ENCODE data around the gene STIM2.

The STIM2 gene

GRCh38 chr4:26900765-26901164, 40.1 kb downstream of the STIM2 start:
- DNase-seq = no peak

GRCh38 chr4:26905172-26905571, 44.5 kb downstream of the STIM2 start:
- no peak for DNase-seq

GRCh38 chr4:26907731-26908599, 47.3 kb downstream of the STIM2 start:
- DNase-seq = no peak

- DNase-seq = no peak
Measured at GRCh38 chr4:26909369-26909768, 48.7 kb downstream of the STIM2 start.

- DNase-seq = no peak
Measured at GRCh38 chr4:26911254-26911653, 50.6 kb downstream of the STIM2 start.

GRCh38 chr4:26912069-26912468, 51.4 kb downstream of the STIM2 start:
- no peak for DNase-seq

- DNase-seq = peak in 2 of 56 donors; percentile 9 to 15
Measured at GRCh38 chr4:26912810-26913209, 52.2 kb downstream of the STIM2 start.

- DNase-seq = peak in 2 of 56 donors; percentile 4 to 33
Measured at GRCh38 chr4:26916195-26916594, 55.6 kb downstream of the STIM2 start.

GRCh38 chr4:26930964-26931363, 70.3 kb downstream of the STIM2 start:
- peak in 1 of 56 donors; percentile 34 for DNase-seq

- DNase-seq = no peak
Measured at GRCh38 chr4:26931451-26931850, 70.8 kb downstream of the STIM2 start.

GRCh38 chr4:26931966-26932365, 71.3 kb downstream of the STIM2 start:
- DNase-seq = no peak

- DNase-seq = no peak
Measured at GRCh38 chr4:26935397-26935796, 74.8 kb downstream of the STIM2 start.

GRCh38 chr4:26936284-26937065, 75.8 kb downstream of the STIM2 start:
- peak in 1 of 56 donors; percentile 17 for DNase-seq

GRCh38 chr4:26937139-26937538, 76.5 kb downstream of the STIM2 start:
- DNase-seq = no peak

GRCh38 chr4:26937567-26937966, 76.9 kb downstream of the STIM2 start:
- DNase-seq = no peak

- DNase-seq = no peak
Measured at GRCh38 chr4:26938516-26938915, 77.9 kb downstream of the STIM2 start.

GRCh38 chr4:26941951-26942350, 81.3 kb downstream of the STIM2 start:
- no peak for DNase-seq

- DNase-seq = no peak
Measured at GRCh38 chr4:26942871-26943270, 82.2 kb downstream of the STIM2 start.

- DNase-seq = no peak
Measured at GRCh38 chr4:26943391-26943790, 82.8 kb downstream of the STIM2 start.

- DNase-seq = no peak
Measured at GRCh38 chr4:26945794-26946193, 85.2 kb downstream of the STIM2 start.

- DNase-seq = no peak
Measured at GRCh38 chr4:26947318-26947717, 86.7 kb downstream of the STIM2 start.

- no peak for DNase-seq
Measured at GRCh38 chr4:26950446-26950845, 89.8 kb downstream of the STIM2 start.

GRCh38 chr4:26952891-26953290, 92.2 kb downstream of the STIM2 start:
- DNase-seq = no peak

All from nucleus accumbens (tissue), 56 donors.